HG02642 (cell line): Measurements from ENCODE around the gene TOX2.

ENCODE experiments used
- ATAC-seq: cut with Tn5 transposase; IDR thresholded peaks from one replicate; pipeline ENCODE4 v1.9.1; 2021; ENCODE audit warnings: mild to moderate bottlenecking; ENCODE audit not compliant: unreplicated experiment, poor library complexity

The TOX2 gene

GRCh38 chr20:44087051-44087856, 172.6 kb downstream of the TOX2 start:
- no peak for ATAC-seq

DNA sequence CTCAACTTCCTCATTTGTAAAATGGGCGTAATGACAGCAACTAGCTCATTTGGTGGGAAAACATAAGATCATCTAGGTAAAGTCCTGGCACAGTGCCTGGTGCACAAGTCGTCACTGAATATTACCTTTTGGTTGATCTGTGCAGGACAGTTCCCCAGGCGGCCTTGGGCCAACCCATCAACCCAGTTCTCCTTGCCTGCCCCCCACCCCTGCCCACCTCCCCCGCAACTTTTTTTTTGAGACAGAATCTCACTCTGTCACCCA, 173.1 kb downstream of the TOX2 start:
- ATAC-seq: no peak

DNA sequence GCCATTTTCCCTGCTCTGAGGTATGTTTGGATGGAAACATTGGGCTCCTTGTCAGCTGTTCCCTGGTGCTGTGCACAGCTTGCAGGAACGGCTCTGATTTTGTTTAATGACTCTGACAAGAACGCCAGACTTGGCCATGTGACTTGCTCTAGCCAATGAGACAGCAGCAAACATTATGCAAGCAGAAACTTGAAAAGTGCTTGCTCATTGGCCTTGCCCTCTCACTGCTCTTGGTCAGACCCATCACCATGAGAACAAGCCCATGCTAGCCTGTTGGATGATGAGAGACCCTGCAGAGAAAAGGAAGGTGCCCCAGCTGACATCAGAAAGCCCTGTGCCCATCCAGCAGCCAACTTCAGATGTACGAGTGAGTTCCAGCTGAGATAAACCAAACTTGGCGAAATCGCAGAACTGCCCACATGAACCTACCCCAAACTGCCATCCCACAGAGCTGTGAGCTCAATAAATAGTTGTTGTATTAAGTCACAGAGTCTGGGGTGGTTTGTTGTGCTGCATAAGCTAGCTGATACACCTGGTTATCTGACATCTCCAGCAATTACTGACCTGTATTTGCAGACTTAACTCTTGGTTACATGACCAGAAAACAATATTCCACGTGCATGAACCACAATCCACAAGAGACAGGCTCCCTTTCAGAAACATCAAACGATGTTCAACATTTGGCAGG, 175.5 kb downstream of the TOX2 start:
- ATAC-seq: no peak

DNA sequence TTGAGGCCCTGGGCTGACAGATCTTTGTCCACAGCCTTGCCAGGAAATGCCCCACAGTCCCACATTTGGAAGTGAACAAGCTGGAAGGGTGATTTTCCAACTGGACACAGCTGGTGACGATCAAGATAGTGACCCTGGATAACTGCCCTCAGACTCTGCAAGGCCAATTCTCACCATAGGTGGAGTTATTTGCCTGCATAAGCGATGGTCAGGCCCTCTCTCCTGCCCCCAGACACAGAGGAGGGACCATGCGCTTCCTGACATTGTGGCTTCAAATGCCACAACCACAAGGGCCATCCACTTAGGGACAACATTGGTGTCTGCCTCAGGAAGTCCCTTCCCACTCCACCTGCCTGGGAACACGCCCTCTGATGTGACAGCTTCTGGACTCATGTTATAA, 176.4 kb downstream of the TOX2 start:
- no peak for ATAC-seq

DNA sequence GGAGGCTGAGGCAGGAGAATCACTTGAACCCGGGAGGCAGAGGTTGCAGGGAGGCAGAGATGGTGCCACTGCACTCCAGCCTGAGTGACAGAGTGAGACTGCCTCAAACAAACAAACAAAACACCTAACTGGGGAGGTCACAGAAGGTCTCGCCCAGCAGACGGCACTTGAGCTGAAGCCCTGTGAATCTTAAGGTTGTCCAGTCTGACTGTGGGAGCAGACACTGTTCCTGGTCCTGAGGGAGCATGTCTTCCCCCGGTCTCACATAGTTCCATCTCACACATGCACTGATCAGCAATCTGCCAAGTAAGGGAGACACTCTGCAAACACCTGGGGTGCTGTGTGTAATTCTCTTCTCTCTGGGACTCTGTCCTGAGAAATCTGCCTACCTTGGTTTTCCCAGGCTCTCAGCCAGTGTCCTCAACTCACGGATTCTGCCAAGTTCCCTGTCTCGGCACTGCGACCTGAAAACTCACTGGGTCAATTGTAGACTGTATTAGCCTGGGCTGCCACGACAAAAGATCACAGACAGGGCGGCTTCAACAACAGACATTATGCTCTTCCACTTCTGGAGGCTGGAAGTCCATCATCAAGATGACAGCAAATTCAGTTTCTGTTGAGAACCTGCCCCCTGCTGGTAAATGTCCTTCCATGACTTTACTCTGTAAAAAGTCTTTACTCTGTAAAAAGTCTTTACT, 178.0 kb downstream of the TOX2 start:
- ATAC-seq: no peak

- ATAC-seq: no peak
These were observed 178.6 kb downstream of the TOX2 start for GRCh38 chr20:44093249-44093582.

GRCh38 chr20:44095831-44096230, 181.2 kb downstream of the TOX2 start:
- no peak for ATAC-seq

DNA sequence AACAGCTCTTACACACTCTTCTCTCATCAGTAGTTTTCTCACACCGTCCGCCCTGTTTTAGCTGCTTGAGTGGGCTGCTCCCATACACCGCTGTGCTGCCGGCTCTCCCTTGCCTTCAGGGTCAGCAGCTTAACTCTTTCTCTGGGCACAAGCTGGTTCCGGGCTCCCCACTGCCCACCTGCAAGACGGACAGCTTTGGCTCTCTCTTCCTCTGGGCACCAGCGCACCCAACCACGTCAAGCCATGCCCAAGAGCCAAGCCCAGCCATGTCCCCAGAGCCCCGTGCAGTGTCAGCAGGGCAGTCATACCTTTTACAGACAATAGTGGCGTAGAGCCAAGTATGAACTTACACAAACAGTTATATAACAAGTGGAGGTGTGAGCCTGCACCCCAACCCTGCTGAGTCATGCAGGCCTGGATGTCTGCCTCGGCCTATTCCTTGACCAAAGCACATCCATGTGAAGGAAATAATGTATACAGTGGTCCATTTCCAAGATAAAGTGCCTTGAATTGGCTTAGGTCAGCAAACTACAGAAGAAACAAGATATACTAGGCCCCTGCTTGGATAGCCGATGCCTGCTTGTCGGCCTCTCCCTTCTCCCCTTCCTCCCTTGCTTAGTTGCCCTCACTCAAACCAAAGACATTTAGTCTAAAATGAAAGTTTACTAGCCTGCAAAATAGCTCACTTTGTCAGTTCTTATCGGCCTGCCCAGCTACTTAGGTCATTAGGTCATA, 183.0 kb downstream of the TOX2 start:
- ATAC-seq: no peak

DNA sequence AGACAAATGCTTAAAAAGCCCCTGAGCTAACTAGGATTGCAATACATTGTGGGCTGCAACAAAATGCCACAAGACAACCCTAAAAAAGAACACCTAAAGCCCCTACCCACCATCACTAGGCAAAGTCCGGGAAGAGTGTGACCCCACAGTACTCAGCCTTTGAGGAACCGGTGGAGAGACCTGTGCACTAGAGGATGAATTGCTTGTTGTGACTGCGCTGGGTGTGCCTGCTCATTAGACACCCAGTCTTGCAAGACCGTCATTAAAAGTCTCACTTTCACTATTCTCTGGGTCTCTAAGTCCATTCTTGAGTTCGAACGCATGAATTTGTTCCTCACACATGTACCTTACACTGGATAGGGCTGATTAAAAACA, 183.6 kb downstream of the TOX2 start:
- ATAC-seq: no peak

- ATAC-seq: no peak
These were observed 184.0 kb downstream of the TOX2 start for GRCh38 chr20:44098657-44099056.

DNA sequence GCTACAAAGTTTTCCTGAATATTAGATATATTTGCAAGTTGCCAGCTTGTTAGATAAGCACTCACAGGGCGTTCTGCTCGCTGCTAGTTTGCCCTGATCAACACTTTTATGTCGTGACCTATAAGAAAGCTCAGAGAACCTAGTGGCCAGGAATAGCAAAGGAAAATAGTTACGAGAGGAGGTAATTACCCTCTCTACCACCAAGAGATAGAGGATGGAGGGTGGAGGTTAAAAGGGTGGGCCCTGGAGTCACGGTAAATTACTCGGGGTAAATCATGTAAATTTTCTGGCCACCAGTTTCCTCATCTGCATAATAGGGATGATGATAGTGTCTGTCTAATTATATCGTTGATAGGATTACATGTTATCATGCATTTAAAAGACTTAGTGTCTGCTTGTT, 185.2 kb downstream of the TOX2 start:
- ATAC-seq: no peak

DNA sequence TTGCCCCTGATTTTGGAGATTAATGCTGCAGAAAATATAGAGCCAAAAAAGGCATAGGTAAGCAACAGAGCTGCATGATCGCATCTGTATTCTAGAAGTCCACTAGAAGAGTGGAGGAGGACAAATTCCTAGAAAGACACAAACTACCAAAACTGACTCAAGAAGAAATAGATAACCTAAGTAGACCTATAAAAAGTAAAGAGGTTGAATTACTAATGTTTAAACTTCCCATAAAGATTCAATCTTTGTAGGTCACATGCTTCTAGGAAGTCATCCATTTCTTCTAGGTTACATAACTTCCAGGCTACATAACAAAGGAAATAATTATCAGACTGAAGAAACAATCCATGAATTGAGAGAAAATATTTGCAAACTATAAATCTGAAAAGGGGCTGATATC, 187.9 kb downstream of the TOX2 start:
- ATAC-seq: no peak

DNA sequence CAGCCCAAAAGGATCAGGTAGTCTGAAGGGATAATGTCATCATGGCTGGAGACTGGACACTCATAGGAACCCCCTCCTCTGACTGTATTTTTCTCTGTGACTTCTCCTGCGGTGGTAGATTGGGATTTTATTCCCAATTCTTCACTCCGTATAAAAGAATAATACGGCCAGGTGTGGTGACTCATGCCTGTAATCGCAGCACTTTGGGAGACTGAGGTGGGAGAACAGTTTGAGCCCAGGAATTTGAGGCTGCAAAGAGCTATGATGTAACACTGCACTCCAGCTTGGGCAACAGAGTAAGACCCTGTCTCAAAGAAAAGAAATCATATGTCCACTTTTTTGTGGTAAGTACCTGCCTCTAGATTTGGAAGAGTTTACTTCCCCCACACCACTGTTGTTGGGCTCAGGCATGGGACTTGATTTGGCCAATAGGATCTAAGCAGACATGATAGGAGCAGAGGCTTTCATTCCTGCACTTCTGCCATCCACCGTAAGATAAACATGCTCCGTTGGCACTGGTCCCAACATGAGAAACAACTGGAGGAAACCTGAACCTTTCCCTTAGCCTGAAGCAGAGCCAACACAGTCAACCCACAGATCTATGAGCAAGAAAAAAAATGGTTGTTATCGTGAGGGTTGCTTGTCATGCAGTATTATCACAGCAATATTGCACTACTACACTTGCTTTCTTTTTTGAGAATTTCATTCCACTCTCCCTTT, 190.3 kb downstream of the TOX2 start:
- no peak for ATAC-seq

DNA sequence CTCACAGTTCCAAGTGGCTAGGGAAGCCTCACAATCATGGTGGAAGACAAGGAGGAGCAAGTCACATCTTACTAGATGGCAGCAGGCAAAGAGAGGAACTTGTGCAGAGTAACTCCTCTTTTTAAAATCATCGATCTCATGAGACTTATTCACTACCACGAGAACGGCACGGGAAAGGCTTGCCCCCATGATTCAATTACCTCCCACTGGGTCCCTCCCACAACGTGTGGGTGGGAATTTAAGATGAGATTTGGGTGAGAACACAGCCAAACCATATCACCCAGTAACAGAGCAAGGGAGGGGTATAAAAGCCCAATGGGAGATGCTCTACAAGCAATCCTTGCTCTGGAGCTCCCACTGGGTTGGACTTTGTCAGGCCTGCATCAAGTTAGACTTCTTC, 192.0 kb downstream of the TOX2 start:
- no peak for ATAC-seq

- ATAC-seq: no peak
These were observed 195.3 kb downstream of the TOX2 start for GRCh38 chr20:44109951-44110361.

- ATAC-seq: no peak
These were observed 196.3 kb downstream of the TOX2 start for GRCh38 chr20:44110816-44111568.

DNA sequence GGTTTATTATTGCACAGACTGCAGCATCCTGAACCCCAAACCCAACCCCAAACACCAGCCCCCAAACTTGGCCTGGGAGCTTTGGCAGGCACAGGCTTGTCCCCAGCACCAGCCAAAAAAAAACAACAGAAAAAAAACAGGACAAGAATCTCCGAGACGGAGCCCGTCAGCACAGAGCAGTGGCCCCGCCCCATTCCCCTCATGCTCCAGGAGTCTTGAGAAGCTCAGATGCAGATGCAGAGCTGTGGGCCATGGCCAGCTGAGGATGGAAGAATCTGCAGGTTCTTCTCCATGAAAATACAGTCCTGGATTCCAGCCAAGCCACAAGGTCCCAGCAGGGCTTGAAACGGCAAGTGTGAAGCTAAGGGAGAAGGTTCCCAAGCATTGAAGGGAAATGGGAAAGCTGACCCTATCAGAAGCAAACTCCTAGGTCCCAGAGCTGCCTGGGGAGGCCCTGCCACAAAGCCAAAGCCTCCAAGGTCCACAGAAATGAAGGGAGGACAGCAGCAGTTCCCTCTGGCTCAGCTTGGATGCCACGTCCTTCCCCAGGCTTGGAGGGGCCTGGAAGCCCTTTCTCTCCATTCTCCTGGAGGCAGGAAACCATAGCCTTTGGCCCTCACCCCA, 197.2 kb downstream of the TOX2 start:
- ATAC-seq: no peak

DNA sequence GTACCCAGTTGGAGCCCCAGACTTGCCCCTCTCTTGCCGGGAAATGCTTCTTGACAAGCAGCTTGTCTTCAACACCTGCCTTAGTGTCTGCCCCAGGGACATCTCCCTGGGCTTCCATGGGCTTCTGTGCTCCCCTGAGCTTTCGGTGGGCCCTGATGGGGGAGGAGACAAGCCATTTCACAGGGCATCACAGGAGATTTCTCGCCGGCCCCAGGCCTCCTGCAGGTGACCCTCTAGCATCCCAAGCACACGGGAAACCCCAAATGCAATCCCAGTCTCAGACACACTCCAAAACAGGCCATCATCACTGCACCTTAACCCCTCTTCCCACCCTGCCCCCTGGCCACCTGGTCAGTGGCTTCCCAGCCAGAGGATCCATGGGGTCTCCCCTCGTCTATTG, 197.8 kb downstream of the TOX2 start:
- no peak for ATAC-seq

GRCh38 chr20:44112889-44113617, 198.4 kb downstream of the TOX2 start:
- no peak for ATAC-seq
